GM18526 (cell line): ENCODE results near the gene OVCH2.

Experiments
- POLR2A ChIP-seq: IDR thresholded peaks from 3 replicates; pipeline ENCODE4 v1.6.1; 2011; ENCODE audit not compliant: insufficient read length; ENCODE audit errors: extremely low read depth

OVCH2 gene

DNA sequence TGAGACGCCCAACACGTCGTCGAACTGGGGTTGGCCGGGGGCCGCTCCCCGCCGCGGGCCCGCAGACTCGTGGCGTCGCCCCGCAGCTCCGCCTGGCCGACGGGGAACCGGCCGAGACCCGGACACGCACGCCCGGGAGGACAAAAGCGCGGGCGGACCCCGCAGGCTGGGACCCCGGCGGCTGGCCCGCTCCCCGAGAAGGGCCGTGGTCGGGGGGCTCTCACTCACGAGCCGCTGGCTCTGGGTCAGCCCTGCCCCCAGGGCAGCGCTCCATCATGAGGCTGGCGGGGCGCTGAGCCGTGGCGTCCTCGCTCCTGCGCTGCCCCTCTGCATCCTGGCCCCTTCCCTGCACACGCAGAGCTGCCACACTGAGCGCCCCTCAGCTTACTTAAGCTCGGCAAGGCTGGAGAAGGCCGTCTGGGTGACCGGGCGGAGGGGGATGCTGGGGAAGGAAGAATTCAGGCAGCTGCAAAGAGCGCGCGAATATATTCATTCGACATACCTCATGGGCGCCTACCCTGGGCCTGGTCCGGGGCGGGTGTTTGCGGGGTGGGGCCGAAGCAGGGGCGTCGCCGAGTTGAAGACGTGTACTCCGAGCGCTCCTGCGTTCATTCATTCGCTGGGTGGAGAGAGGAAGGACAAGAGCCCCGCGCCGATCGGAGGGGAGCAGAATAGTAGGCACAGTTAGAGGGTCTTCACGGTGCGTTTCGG lies 32.4 kb downstream of the OVCH2 start:
- no peak for TF ChIP-seq POLR2A

DNA sequence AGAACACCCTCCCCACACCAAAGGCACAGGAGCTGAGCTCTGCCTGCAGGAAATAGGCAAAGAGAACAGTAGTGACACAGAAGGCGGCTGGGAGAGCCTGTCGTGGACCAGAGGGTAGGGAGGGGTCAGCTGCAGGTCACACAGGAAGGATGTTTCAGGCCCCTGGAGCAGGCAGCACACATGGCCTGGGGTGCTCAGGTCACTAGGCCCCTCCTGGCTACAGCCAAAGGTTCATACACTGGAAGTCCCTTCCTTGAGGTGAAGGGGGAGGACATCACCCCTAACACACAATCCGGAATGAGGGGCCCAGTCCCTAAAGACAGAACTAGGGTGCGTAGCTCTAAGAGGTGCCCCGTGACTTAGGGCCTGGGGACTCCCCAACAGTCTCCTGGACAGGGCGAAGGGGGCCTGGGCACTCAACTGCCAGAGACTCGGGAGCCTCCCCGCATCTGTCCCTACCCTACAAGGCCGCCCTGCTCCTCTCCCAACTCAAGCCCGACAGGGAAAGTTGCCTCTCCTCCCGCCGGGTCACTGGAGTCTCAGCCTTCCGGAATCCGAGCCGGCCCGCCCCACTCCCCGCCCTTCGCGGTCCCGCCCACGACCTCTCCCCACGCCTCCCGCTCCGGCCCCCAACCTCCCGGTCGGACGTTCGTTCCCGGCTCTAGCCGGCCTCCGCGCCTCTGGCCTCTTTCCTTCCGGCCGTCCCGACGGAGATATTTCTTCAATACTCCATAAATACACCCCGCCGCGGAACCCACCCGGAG lies 33.1 kb downstream of the OVCH2 start, which contains the start of gene CYB5R2:
TSS of gene CYB5R2 (minus strand) at position 541 of the 764 bp plus-strand sequence. CDS start 675 bp downstream, outside the sequence.
- TF ChIP-seq POLR2A: peak; percentile 34

DNA sequence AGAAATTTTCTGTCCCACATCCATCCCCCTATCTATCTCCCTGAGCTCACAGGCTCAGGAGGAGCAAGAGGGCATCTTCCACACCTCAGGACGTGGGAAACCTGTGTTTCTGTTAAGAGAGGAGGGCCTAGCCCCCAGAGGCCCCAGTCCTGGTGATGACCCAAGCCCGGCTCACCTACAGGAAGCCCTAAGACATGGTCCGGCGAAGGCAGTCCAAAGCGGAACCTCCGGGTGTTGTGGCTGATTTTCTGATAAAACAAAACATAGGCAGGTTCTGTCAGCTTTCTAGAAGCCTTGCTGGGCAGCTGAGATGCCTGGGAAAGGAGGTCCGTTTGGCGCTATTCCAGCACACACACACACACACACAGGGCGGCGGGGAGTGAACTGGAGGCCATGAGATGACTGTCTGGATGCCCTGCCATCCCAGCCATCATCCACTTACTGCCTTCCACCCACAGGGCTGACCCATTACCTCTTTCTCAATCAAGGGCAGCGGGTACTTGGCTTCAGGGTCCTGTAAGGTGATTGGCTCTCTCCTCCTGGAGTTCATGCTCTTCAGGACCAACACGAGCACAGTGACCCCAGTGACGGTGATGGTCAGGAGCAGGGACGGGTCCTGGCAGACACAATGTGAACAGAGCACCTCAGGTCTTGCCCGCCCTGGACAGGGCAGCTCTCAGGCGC lies 33.9 kb downstream of the OVCH2 start:
- no peak for TF ChIP-seq POLR2A

DNA sequence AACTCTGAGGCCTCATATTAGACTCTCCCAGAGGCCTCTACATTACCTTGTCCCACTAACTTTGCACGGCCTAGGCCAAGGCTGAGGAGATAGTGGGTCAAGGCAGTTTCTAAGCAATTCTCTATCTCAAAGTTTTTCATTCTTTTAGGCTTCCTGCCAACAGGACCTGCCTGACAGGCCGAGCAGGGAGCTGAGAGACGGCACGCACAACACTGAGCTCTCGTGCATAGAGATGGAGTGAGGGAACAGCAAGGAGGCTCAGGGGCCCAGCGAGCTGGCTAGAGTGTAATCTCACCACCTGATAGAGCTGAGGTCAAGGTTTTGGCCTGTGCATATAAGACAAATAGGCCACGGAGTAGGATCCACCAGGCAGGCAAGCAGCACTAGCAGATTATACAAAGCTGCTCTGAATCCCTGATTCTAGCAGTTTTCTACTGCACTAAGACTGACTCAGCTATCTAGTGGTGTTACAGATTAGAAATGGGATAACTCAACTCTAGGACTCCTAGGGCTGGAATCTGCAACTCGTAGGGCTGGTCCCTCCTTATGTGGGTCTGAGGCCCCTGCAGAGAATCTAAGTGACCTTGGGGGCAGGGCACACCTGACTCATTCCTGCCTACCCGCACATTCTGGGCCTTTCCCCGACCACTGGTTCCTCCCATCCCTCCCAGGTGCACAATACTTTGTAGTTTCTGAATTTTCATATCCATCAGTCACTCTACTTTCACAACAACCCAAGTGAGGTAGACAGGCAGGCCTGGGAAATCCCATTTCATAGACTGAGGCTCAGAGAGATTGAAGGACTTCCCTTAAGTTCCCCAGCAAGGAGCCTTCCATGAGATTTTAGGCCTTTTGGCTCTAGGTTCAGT lies 34.7 kb downstream of the OVCH2 start:
- TF ChIP-seq POLR2A: no peak

DNA sequence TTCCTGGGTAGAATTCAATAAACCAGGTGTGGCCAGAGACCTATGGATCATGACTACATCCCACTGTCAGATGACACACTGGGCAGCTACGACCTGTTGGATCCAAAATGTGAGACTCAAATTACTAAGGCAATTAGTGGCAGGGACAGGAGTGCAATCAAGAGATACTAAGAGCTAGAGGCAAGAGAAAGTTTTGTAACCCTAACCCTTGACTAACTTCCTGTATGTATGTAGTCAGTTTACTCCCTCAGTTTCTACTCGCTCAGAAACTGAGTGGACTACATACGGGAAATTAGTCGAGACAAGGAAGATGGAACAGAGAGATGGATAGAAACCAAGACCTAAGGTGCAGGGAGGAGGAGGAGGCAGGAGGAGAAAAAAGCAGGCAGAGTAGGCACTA lies 35.6 kb downstream of the OVCH2 start:
- TF ChIP-seq POLR2A: no peak

DNA sequence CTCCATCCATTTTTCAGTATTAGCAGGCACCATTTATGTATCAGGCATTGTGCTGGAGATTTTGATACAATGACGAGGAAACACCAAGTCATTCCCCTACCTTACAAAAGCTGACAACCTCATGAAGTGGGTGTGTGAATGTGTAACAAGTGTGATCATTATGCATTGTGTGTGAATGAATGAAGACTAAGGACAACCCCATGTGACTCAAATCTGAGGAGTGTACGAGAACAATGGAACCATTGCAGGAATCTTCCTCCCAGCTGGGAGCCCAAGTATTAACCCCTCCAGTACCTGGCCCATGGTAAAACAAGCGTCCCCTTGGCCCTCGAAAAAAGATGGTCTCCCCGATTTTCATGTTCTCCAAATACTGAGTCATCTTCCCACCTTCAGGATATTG lies 37.4 kb downstream of the OVCH2 start:
- no peak for TF ChIP-seq POLR2A

DNA sequence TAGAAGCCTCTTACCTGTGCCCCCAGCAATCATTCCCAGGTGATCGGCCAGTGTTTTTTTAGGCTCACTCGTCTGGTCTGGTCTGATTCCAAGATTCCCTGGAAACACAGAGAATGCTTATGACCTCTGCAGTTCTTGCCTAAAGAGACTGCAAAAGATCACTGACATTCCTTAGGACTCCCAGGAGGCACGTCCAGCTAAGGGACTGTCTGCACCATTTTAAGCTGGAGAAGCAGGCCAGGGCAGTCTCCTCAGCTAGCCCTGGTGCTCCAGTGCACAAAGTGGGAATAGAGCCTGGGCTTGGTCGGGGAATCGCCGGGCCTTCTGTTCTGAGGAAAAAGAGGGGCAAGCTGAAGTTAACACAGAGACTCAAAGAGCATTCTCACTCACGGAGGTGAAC lies 37.8 kb downstream of the OVCH2 start:
- no peak for TF ChIP-seq POLR2A

DNA sequence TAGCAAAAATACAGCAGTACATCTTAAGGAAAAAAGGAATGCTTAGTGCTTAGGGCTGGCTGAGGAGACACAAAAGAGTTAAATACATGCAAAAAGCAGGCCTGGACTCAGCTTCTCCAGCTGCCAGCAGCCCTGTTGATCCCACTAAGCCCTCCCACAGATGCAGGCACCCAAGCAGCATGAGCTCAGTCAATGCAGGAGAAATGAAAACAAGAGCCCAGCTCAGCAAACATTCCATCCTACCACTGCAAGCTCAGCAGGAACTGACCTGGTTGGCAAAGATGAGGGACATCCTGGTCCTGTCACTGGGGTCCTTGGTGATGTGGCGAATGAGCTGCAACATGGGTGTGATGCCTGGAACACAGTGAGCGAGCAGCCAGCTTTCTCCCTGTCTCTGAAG lies 38.8 kb downstream of the OVCH2 start:
- TF ChIP-seq POLR2A: no peak

DNA sequence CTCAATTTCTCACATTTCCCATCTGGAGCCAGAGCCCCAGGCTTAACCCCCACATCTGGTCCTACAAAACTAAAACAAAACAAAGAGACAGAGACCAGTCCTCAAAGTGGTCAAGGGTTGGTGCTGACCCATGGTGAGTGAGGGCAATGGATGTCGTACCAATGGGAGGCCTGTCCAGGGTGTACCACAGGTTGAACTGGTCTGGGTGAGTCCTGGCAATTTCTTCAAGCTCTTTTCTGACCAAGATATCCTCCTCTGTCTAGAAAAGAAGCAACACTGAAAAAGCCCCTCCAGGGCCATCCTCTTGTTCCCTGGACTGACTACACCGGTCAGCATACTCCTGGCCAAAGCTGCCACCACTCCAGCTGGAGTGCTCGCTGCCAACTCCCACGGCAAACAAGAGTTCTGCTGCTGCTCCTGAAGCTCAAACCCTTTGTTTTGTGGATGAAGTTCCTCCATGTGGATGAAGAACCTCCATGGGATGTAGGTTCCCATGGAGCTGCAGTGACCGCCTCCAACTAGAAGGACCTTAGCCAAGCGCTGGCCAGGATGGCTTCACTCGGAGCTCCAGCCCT lies 39.9 kb downstream of the OVCH2 start:
- no peak for TF ChIP-seq POLR2A

DNA sequence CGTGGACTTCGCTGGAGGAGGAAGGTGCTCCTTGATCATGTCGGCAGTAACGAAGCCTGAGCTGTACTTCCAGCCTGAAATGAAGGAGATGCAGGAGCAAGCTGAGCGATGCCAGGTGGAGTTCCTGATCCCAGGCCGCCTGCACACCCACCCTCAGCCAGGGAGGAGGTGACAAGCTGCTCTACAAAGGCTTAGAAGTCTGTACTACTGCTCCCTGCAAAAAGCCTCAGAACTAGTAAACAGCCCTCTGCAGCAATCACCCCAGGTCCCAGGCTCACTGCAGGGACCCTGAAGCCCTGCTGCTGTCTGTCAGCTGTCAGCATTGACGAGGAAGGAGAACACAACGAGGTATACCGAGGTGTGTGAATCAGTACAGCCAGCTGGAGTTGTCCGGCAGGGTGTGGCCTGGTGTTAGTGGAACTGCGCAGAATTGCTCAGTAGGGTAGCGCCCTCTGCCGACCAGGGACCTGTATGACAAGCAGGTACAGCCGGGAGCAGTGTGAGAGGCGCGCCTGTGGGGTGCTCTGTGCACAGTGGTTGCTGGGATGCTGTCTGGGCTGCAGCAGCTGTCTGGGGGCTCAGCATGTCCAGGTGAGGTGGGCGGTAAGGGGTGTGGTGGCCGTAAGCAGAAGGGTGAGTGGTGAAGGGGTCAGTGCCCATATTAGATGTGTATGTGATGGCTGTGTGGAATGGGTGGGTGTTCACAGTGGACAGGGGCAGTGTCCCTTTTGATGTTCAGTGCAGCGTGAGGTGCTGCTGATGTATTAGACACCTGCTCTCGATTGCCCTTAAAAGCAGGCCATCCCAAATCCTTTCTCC lies 40.6 kb downstream of the OVCH2 start:
- no peak for TF ChIP-seq POLR2A

DNA sequence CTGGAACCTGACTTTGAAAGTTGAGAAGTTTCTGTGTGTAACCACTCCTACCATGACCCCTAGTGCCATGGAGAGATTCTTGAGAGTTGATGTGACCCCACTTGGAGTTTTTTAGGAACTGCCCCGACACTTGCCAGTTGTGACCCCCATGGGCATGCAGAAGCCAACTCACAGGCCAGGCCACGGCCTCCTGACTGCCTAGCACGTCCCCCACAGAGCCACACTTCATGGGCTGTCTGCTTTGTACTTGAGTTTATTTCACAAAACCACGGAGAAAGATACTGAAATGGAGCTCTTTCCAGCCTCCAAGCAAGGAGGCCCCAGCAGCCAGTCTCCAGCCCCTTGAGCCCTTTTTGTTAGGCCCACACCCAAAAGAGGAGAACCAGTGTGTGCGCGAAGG lies 41.4 kb downstream of the OVCH2 start:
- TF ChIP-seq POLR2A: no peak

DNA sequence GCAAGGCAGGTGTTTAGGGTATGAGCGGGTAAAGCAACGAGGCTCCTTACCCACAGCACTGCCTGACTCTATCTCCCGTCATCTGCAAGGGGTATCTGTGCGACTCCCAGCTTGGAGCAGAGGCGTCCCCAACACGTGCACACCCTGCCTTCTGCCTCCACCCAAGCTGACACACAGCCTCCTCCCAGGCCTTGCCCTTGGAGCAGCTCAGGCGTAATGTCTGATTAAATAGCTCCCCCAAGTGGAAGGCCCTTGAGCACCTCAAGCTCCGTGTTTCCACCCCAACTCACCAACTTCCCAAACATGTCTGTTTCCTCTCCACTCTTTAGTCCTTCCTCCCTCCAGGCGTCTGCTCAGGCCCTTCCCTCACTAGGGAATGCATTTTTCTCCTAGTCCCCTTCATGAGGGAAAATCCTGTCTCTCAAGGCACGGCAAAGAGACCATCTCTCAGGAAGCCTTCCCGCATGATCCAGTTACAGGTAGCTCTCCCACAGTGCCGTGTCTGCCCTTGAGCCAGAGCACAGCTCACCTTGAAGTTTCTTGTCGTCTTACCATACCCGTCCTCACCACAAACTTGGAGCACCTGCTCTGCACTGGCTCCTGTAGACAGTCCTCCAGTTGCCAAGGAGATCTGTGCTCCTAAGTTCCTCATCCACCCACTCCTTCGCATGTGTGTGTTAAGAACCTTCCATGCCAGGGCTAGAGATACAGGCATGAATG lies 48.8 kb downstream of the OVCH2 start:
- no peak for TF ChIP-seq POLR2A

DNA sequence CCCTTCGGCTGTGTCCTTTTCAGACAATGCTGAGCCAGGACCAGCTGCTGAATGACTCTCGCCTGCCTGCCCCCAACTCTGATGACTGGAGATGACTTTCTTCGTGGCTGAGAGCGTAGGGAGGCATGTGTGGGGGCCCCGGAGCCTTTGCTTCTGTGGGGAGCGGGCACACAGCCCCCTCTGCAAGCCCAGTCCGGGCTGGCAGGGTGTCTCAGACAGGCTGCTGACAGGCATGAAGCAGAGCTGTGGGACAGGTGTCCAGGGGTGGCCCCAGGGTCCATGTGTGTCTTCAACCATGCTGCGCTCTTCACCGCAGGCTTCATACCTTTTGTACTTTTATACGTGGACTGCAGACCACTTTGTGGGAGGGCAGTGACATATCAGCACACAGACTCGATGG lies 49.6 kb downstream of the OVCH2 start:
- no peak for TF ChIP-seq POLR2A
